ENCODE data around the gene ASB6. TPM values are rescaled to one million over a fixed set of nuclear protein-coding genes. Genes with fewer than 3 reads are reported as not detected.

The ASB6 gene
- total RNA-seq, 2 experiments from 2014 or later = 19.0 to 21.4 TPM

- intact Hi-C loops (cut with micrococcal nuclease; ENCODE audit: unreplicated experiment) = loop anchor here (5.0 kb wide), 1 partner anchor 449 kb away; the partner anchor contains the start of gene IER5L
- peaks cover 56% of the 10 kb centered on the region for H3K79me2 ChIP-seq (ENCODE audit: insufficient read depth, low read depth, low read length)
- peak; percentile 62 for DNase-seq (ENCODE audit: low spot score)
- peaks cover 44% of the 10 kb centered on the region for H3K4me1 ChIP-seq (ENCODE audit: insufficient read depth, low read length, poor library complexity, severe bottlenecking)
- no TSS peak for BruUV-seq (replicated peaks)
- TF ChIP-seq CTCF (conservative IDR thresholded peaks at IDR 0.05; ENCODE audit: low read length) (no peak), EZH2phosphoT487 (IDR thresholded peaks at IDR 0.05; ENCODE audit: borderline replicate concordance, low read depth, low read length) (no peak)
- no peaks in the 10 kb centered on the region for H3K9me3 ChIP-seq (ENCODE audit: low read length)
- peaks cover 46% of the 10 kb centered on the region for H3K36me3 ChIP-seq (ENCODE audit: insufficient read depth, low read length)
- 0 out of 2 replicates have a peak overlapping the region, but pooled peaks have one; percentile 63 for H2AFZ ChIP-seq (ENCODE audit: low read length)
- peak overlapping the region; percentile 88 for H3K4me2 ChIP-seq (ENCODE audit: low read length)
- POLR2A ChIA-PET = interaction anchor here (0.7 kb wide), 1 partner anchor 455 kb away, joined by 3 read pairs; no protein-coding TSS in a partner anchor
- H3K27ac ChIP-seq (ENCODE audit: low read depth, low read length, poor library complexity, severe bottlenecking) = peak overlapping the region; percentile 73
- CTCF ChIA-PET (ENCODE audit: unreplicated experiment) = no interaction called here
- H4K20me1 ChIP-seq (ENCODE audit: insufficient read depth, low read length) = peaks cover 36% of the 10 kb centered on the region
- H3K4me3 ChIP-seq (ENCODE audit: low read depth, low read length, poor library complexity, severe bottlenecking) = peak overlapping the region; percentile 92
- H3K9me2 ChIP-seq (ENCODE audit: insufficient read depth, low read length) = no peaks in the 10 kb centered on the region
Measured at GRCh38 chr9:129626625-129627284, 15.2 kb downstream of the ASB6 start.

- TF ChIP-seq EZH2phosphoT487 (IDR thresholded peaks at IDR 0.05; ENCODE audit: borderline replicate concordance, low read depth, low read length) (no peak), CTCF (conservative IDR thresholded peaks at IDR 0.05; ENCODE audit: low read length) (no peak)
Measured at GRCh38 chr9:129626079-129626624, 15.8 kb downstream of the ASB6 start, which contains the start of gene NTMT1. Gene NTMT1, plus strand, starts transcription at chr9:129626163. Its CDS starts 6,541 bp downstream, at chr9:129632704.

More at GRCh38 chr9:129626079-129626624, 15.8 kb downstream of the ASB6 start, which contains the start of gene NTMT1:
- Histone ChIP-seq H3K4me3 (ENCODE audit: low read depth, low read length, poor library complexity, severe bottlenecking) (peak within 1 kb of the TSS; percentile 92), H2AFZ (ENCODE audit: low read length) (peak within 1 kb of the TSS; percentile 63; the same call in 1 of the 2 replicates), H3K79me2 (ENCODE audit: insufficient read depth, low read depth, low read length) (peaks cover 50% of the 10 kb centered on the region), H3K4me2 (ENCODE audit: low read length) (peak within 1 kb of the TSS; percentile 88), H3K9me2 (ENCODE audit: insufficient read depth, low read length) (no peaks in the 10 kb centered on the region), H3K4me1 (ENCODE audit: insufficient read depth, low read length, poor library complexity, severe bottlenecking) (peaks cover 44% of the 10 kb centered on the region), H3K36me3 (ENCODE audit: insufficient read depth, low read length) (peaks cover 40% of the 10 kb centered on the region), H3K27ac (ENCODE audit: low read depth, low read length, poor library complexity, severe bottlenecking) (peak within 1 kb of the TSS; percentile 73), H4K20me1 (ENCODE audit: insufficient read depth, low read length) (peaks cover 36% of the 10 kb centered on the region), H3K9me3 (ENCODE audit: low read length) (no peaks in the 10 kb centered on the region)
- ChIA-PET CTCF (ENCODE audit: unreplicated experiment) (no interaction called here), POLR2A (interaction anchor here (0.7 to 1.3 kb wide), 9 partner anchors 42 to 598 kb away, joined by 3 to 7 read pairs (median 3); partner anchors contain the start of genes IER5L and SH3GLB2)
- no TSS peak for BruUV-seq (replicated peaks)
- intact Hi-C loops (cut with micrococcal nuclease; ENCODE audit: unreplicated experiment) = loop anchor here (5.0 kb wide), 1 partner anchor 449 kb away; the partner anchor contains the start of gene IER5L
- DNase-seq (ENCODE audit: low spot score) = peak; percentile 90
